ENCODE data around the gene WWOX.

WWOX gene

GRCh38 chr16:79261944-79262552, 1162.6 kb downstream of the WWOX start:
- DNase-seq, result no peak
